Esophagus squamous epithelium (tissue), 5 donors: ENCODE results near the gene WTAP. TPM values are rescaled to one million over a fixed set of nuclear protein-coding genes. Genes with fewer than 3 reads are reported as not detected.
A peak's percentile ranks its signal among the peaks of the same experiment; 100 is the strongest.

ENCODE experiments used
- DNase-seq: peaks from one replicate; lab custom pipeline; 2025; lab: John Stamatoyannopoulos, UW
- H3K27ac ChIP-seq, 4 donors: fragments of 200-600 bp; sonication (generic); one replicate each; pipeline ENCODE4 v1.5.1; 2016 to 2019; ENCODE audit warnings: mild to moderate bottlenecking in 1 of 4
- H3K27me3 ChIP-seq, 4 donors: fragments of 200-600 bp; sonication (generic); 1 replicate in 3 of 4; 2 replicates in 1 of 4; pipeline versions ENCODE4 v1.5.1 to v1.6.0; 2017 to 2021; ENCODE audit warnings: antibody characterized with exemption in 1 of 4
- H3K36me3 ChIP-seq, 3 donors: fragments of 200-600 bp; sonication (generic); one replicate each; pipeline ENCODE4 v1.5.1; 2016 to 2019
- H3K4me1 ChIP-seq, 3 donors: fragments of 200-600 bp; sonication (generic); one replicate each; pipeline ENCODE4 v1.5.1; 2017 to 2019
- H3K4me3 ChIP-seq, 4 donors: fragments of 200-600 bp; sonication (generic); 1 replicate in 3 of 4; 2 replicates in 1 of 4; pipeline ENCODE4 v1.5.1; 2016 to 2019; ENCODE audit warnings: mild to moderate bottlenecking in 2 of 4, moderate library complexity in 1 of 4
- H3K9me3 ChIP-seq, 3 donors: fragments of 200-600 bp; sonication (generic); one replicate each; pipeline ENCODE4 v1.5.1; 2016 to 2019
- POLR2A ChIP-seq, 4 donors: fragments of 450-650 bp; IDR thresholded peaks; one replicate each; pipeline ENCODE4 v1.6.1; 2017; ENCODE audit warnings: antibody characterized with exemption in 4 of 4, mild to moderate bottlenecking in 4 of 4, moderate library complexity in 3 of 4
- WGBS, 2 donors: methylation state at CpG; one replicate each; pipeline ENCODE4 v1.1.5; 2018; 5-methylcytosine and 5-hydroxymethylcytosine counted together
- intact Hi-C: fragments of 100-400 bp; cut with DNase I; formaldehyde crosslinking; loops from one replicate; pipeline ENCODE4 v1.15.0; 2022
- total RNA-seq, 4 donors: library from RNA; depleted of rRNA; stranded (reverse); fragments of >200 nt; gene quantifications; one replicate each; pipeline ENCODE4 v1.1.0, GENCODE V29; 2016
- TF ChIP-seq, protein P1 (sequence below), 6 experiments: fragments of 450-650 bp in 4 of 6; fragments of 200-600 bp in 2 of 6; sonication (generic) in 2 of 6; IDR thresholded peaks; one replicate each; pipeline ENCODE4 v1.5.1; 2016 to 2019; ENCODE audit warnings: antibody characterized with exemption in 6 of 6, mild to moderate bottlenecking in 4 of 6, moderate library complexity in 4 of 6
- donor health status: DM: yes; HTN: yes; CAD: no.

WTAP gene
- total RNA-seq, 4 donors from 2014 or later = 45.0 to 105 (median 82.6) TPM

DNA sequence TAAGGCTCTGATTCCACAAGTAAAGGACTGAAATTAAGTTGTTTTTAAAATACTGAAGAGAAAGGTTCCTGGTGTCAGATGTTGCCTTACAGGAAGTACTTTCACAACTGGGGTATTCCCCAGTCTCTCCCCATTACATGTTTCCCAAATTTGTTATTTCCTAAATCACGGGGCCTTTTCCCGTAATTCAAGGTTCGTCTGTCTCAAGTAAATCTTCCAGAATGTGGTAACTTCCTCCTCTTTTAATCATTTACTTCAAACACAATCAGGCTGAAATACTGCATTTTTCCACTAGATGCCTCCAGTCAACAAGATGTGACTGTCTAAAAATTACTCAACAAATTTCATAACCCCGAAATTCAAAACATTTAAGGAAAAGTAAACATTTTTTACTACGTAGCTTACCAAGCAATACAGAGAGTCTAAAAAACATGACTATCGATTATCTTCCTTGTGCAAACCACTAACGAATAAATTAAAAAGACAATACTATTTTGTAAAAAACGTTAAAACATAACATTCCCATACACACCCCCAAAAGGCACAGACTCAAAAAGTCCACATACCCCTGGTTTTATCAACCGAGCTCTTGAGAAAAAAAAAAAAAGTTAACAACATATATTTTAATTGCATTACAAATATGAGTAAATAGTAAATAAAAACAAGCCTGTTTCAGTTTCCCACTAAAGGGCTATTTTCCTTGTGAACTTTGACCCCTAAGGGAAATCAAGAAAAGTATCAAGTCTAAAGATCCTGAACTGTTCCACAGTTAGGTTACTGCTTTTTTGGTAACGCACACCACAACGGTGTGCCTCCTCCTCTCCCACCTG is 36.0 kb upstream of the WTAP start:
- intact Hi-C loops = loop anchor here (10.0 kb wide), 2 partner anchors 73 to 343 kb away; partner anchors contain the start of gene ACAT2
- H3K27ac ChIP-seq = peak overlapping the region; percentile 95 to 97 (median 96)
- peaks cover 6 to 40% (median 10%) of the 10 kb centered on the region in 3 donors for H3K36me3 ChIP-seq
- peak overlapping the region; percentile 73 to 92 (median 80) for H3K4me3 ChIP-seq
- TF ChIP-seq POLR2A (IDR thresholded peaks at IDR 0.05) = peak in 1 of 4 donors; percentile 11
- TF ChIP-seq, protein P1, sequence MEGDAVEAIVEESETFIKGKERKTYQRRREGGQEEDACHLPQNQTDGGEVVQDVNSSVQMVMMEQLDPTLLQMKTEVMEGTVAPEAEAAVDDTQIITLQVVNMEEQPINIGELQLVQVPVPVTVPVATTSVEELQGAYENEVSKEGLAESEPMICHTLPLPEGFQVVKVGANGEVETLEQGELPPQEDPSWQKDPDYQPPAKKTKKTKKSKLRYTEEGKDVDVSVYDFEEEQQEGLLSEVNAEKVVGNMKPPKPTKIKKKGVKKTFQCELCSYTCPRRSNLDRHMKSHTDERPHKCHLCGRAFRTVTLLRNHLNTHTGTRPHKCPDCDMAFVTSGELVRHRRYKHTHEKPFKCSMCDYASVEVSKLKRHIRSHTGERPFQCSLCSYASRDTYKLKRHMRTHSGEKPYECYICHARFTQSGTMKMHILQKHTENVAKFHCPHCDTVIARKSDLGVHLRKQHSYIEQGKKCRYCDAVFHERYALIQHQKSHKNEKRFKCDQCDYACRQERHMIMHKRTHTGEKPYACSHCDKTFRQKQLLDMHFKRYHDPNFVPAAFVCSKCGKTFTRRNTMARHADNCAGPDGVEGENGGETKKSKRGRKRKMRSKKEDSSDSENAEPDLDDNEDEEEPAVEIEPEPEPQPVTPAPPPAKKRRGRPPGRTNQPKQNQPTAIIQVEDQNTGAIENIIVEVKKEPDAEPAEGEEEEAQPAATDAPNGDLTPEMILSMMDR (IDR thresholded peaks at IDR 0.05) = peak; percentile 70 to 95 (median 82)
- WGBS, 2 donors = 3% methylated on average over 11 of the region's 11 CpGs
- H3K4me1 ChIP-seq = peaks cover 7 to 76% (median 32%) of the 10 kb centered on the region in 3 donors
- DNase-seq = no peak
- H3K27me3 ChIP-seq = no peaks in the 10 kb centered on the region
- H3K9me3 ChIP-seq = no peaks in the 10 kb centered on the region

DNA sequence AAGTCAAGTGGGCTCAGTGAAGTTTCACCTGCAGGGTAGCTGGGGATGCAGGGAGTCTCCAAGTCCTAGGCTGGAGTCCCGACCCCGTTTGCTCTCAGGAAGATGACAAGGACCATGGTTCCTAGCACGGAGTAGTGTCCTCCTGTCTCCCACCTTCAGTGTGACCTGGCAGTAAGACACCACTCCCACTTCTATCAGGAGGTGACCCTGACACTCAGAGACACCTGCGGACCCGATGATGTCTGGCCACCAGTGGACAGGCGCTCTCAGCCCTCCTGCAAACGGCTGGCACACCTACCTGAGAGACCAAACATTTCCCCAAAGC is 35.4 kb upstream of the WTAP start:
- intact Hi-C loops = loop anchor here (10.0 kb wide), 2 partner anchors 73 to 343 kb away; partner anchors contain the start of gene ACAT2
- 13 to 25% methylated on average over 4 to 7 of the region's 7 CpGs for WGBS, 2 donors
- H3K4me1 ChIP-seq = peaks cover 7 to 71% (median 30%) of the 10 kb centered on the region in 3 donors

DNA sequence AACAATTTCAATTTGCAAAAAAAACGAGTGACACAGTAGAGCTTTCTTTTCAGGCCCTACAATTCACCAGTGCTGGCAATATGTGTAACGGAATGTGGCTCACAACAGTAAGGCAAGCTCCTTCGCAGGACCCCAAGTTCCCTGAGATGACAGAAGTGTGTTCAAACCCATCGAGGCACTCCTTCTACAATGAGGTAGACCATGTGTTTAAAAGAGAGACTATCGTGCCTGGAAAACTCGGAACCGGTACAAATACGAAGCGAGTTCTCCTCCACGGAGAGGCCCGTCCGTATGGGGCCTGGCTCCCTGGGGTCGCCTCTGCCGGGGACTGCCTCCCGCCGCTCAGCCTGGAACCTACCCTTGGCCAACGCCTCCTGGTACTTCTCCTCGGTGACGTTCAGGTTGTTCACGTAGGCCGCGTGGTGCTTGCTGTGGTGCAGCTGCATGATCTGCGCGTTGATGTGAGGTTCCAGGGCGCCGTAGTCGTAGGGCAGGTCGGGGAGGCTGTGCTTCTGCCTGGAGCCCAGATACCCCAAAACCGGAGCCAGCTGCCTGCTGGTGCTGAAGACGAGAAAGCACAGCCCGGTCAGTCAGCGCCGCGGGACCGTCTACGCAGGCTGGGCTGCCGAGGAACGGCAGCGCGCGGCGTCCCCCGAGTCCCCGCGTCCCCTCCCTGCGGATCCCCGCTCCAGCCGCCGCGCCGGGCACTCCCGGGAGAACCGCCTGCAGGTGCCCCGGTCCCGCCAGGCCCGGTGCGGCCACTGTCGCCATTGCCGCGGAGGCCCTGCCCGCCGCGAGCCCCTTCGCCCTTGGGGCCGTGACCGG is 34.8 kb upstream of the WTAP start:
- Histone ChIP-seq H3K4me3 (peak overlapping the region; percentile 73 to 92 (median 80)), H3K36me3 (peaks cover 3 to 28% (median 5%) of the 10 kb centered on the region in 3 donors), H3K27me3 (no peaks in the 10 kb centered on the region), H3K27ac (peak overlapping the region; percentile 95 to 97 (median 96)), H3K9me3 (no peaks in the 10 kb centered on the region), H3K4me1 (peaks cover 7 to 65% (median 29%) of the 10 kb centered on the region in 3 donors)
- peak; percentile 21 for DNase-seq
- WGBS, 2 donors = 1 to 2% methylated on average over 10 to 15 of the region's 66 CpGs
- intact Hi-C loops = loop anchor here (10.0 kb wide), 2 partner anchors 72 to 342 kb away; partner anchors contain the start of gene ACAT2
- TF ChIP-seq, protein P1 (IDR thresholded peaks at IDR 0.05) = no peak
- TF ChIP-seq POLR2A (IDR thresholded peaks at IDR 0.05) = no peak

More for the DNA sequence above, 35.4 kb upstream of the WTAP start:
- no peak for DNase-seq
- H3K27ac ChIP-seq = peak overlapping the region; percentile 95 to 97 (median 96)
- H3K36me3 ChIP-seq = peaks cover 6 to 34% (median 9%) of the 10 kb centered on the region in 3 donors
- TF ChIP-seq, protein P1 (IDR thresholded peaks at IDR 0.05) = no peak
- TF ChIP-seq POLR2A (IDR thresholded peaks at IDR 0.05) = no peak
- H3K4me3 ChIP-seq = peak overlapping the region; percentile 73 to 92 (median 80)
- H3K9me3 ChIP-seq = no peaks in the 10 kb centered on the region
- no peaks in the 10 kb centered on the region for H3K27me3 ChIP-seq

DNA sequence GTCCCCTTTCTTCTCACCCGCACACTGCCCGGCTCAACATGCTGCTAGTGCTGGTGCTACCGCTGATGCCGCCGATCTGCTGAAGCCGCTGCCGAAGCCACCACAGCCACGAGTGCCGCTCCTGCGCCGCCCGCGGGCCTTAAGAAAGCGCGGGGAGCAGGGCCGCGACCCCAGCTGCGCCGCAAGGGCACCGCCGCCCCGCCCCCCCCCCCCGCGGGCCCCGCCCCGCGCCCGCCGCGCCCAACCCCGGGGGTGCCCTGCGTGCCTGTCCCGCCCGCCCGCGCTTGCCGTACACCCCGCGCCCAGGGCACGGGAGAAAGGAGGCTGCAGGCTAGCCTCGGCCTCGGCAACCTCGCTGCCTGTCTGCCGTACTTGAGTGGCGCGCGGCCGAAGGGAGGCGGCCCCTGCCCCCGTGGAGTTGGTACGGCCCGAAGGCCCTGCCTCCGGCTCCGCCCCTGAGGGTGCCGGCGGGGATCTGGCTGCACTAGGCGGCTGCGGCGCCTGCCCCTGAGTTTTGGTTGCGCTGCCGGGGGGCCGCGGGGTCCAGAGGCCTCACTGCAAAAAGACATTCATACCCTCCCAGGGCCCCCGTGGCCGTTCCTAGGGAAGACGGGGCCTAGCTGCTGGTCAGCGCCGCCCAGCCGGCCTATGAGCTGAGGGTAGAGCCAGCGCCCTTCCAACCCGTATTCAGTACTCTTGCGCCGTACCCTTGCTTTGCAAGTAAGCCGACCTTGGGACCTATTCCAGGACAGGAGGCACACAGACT is 34.0 kb upstream of the WTAP start, which contains the start of gene SOD2:
Gene SOD2 (minus strand): TSS at position 114 of the 766 bp plus-strand sequence. CDS start 74 bp downstream, at position 40.
- Histone ChIP-seq H3K4me1 (peaks cover 7 to 57% (median 26%) of the 10 kb centered on the region in 3 donors), H3K27ac (peak within 1 kb of the TSS; percentile 95 to 97 (median 96)), H3K27me3 (no peaks in the 10 kb centered on the region), H3K4me3 (peak within 1 kb of the TSS; percentile 73 to 92 (median 80)), H3K9me3 (no peaks in the 10 kb centered on the region), H3K36me3 (peaks cover 0 to 20% (median 3%) of the 10 kb centered on the region in 3 donors)
- WGBS, 2 donors = 0% methylated on average over 13 of the region's 74 CpGs; no CpG with 5 or more reads in 1 of the 2 donors
- intact Hi-C loops = loop anchor here (10.0 kb wide), 2 partner anchors 71 to 341 kb away; partner anchors contain the start of gene ACAT2
- peak in 3 of 4 donors; percentile 33 to 91 (median 87) for TF ChIP-seq POLR2A (IDR thresholded peaks at IDR 0.05)
- TF ChIP-seq, protein P1 (IDR thresholded peaks at IDR 0.05) = peak in 1 of 6 experiments; percentile 16
- DNase-seq = peak; percentile 54
